Stimulated activated memory B cell treated with anti-CD40 and anti-IgM and Interleukin-4, amounts not matched to agents 10 μg/mL and 1 μg/mL and 100 μg/mL, for 72 hours (primary cell): ENCODE measurements around the gene KDM3A.

Source experiments
- ATAC-seq: fragments of 150-1000 bp; cut with Tn5 transposase; 2 replicates; pipeline ENCODE4 v1.10.0; 2021
- H3K27ac Mint-ChIP-seq: one replicate; pipeline ENCODE4 v1.8.0; 2022; ENCODE audit warnings: mild to moderate bottlenecking, mixed read lengths
- H3K27me3 Mint-ChIP-seq: one replicate; pipeline ENCODE4 v1.8.0; 2022; ENCODE audit warnings: mixed read lengths
- H3K36me3 Mint-ChIP-seq: one replicate; pipeline ENCODE4 v1.8.0; 2022; ENCODE audit warnings: mixed read lengths
- H3K4me1 Mint-ChIP-seq: one replicate; pipeline ENCODE4 v1.8.0; 2022; ENCODE audit warnings: mixed read lengths
- H3K4me3 Mint-ChIP-seq: one replicate; pipeline ENCODE4 v1.8.0; 2022; ENCODE audit warnings: mild to moderate bottlenecking, moderate library complexity, mixed read lengths
- H3K9me3 Mint-ChIP-seq: one replicate; pipeline ENCODE4 v1.8.0; 2022; ENCODE audit warnings: mixed read lengths

KDM3A gene

DNA sequence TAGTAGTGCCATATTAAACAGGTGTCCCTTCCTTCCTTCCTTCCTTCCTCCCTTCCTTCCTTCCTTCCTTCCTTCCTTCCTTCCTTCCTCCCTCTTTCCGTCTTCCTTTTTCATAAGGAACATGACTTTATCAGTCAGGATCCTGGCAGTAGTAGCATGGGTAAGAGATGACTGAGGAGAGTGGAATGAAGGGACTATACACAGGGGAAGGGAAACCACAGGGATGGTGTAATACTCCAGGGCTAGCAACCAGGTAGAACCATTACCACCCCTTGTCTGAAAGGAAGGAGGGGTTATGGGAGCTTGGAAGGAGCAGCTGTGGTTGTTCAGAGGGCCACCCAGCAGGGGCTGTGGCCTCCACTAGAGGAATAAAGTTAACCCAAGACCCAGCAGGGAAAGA is 23.2 kb upstream of the KDM3A start:
- no peaks in the 10 kb centered on the region for H3K36me3 Mint-ChIP-seq
- H3K27me3 Mint-ChIP-seq, result peaks cover 75% of the 10 kb centered on the region
- ATAC-seq, result no peak
- H3K9me3 Mint-ChIP-seq, result peaks cover 6% of the 10 kb centered on the region
- no peak overlapping the region for H3K4me3 Mint-ChIP-seq
- no peak overlapping the region for H3K27ac Mint-ChIP-seq
- peaks cover 25% of the 10 kb centered on the region for H3K4me1 Mint-ChIP-seq

DNA sequence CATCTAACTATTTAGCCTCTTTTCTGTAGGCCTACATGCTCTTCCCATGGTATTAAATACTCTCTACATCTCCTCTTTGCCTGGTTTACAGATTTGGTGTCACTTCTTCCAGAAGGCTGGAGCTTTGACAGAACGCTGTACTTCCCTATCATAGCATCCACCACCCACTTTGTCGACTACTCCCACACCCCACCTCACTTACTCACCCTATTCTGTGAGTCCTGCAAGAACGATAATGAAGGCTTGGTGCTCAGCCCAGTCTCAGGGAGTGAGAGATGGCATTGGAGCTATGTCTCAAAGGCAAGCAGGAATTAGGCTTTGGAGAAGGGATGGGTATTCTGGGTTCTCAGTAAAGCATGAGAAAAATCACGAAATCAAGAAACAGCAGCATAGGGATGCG is 20.3 kb upstream of the KDM3A start:
- Mint-ChIP-seq H3K9me3 (peaks cover 6% of the 10 kb centered on the region), H3K27ac (no peak overlapping the region), H3K27me3 (peaks cover 76% of the 10 kb centered on the region), H3K4me3 (no peak overlapping the region), H3K36me3 (no peaks in the 10 kb centered on the region), H3K4me1 (peaks cover 7% of the 10 kb centered on the region)
- no peak for ATAC-seq

- Mint-ChIP-seq H3K4me3 (no peak overlapping the region), H3K27me3 (peaks cover 47% of the 10 kb centered on the region), H3K4me1 (no peaks in the 10 kb centered on the region), H3K9me3 (peaks cover 13% of the 10 kb centered on the region), H3K27ac (no peak overlapping the region), H3K36me3 (no peaks in the 10 kb centered on the region)
- ATAC-seq, result no peak
Observed at GRCh38 chr2:86426271-86426670, 14.9 kb upstream of the KDM3A start.

DNA sequence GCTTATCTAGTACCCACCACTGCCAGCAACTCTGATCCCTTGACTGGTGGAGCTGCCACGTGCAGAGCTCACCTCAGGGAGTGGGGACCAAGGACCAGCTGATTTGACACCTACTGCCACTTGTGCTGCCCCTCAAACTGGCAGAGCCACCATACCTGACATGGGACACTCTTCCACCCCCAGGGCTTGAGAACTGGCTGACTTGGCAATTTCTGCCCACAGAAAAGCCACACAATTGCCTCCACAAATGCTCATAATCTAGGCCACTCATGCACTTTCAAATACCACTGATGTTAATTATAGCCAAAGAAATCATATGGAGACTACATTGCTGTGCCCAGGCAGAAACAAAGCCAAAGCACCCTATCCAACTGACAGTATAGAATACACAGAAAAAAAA is 11.8 kb upstream of the KDM3A start:
- H3K27me3 Mint-ChIP-seq, result peaks cover 24% of the 10 kb centered on the region
- H3K4me1 Mint-ChIP-seq, result no peaks in the 10 kb centered on the region
- no peak overlapping the region for H3K4me3 Mint-ChIP-seq
- no peak for ATAC-seq
- H3K27ac Mint-ChIP-seq, result no peak overlapping the region
- H3K9me3 Mint-ChIP-seq, result peaks cover 9% of the 10 kb centered on the region
- H3K36me3 Mint-ChIP-seq, result no peaks in the 10 kb centered on the region

GRCh38 chr2:86430368-86430767 is 10.8 kb upstream of the KDM3A start:
- peaks cover 14% of the 10 kb centered on the region for H3K27me3 Mint-ChIP-seq
- no peak overlapping the region for H3K4me3 Mint-ChIP-seq
- peaks cover 9% of the 10 kb centered on the region for H3K9me3 Mint-ChIP-seq
- no peak for ATAC-seq
- no peaks in the 10 kb centered on the region for H3K4me1 Mint-ChIP-seq
- H3K27ac Mint-ChIP-seq, result no peak overlapping the region
- no peaks in the 10 kb centered on the region for H3K36me3 Mint-ChIP-seq

- no peak for ATAC-seq
- Mint-ChIP-seq H3K4me1 (no peaks in the 10 kb centered on the region), H3K9me3 (peaks cover 17% of the 10 kb centered on the region), H3K27me3 (no peaks in the 10 kb centered on the region), H3K36me3 (peaks cover 5% of the 10 kb centered on the region), H3K4me3 (no peak overlapping the region), H3K27ac (no peak overlapping the region)
Observed at GRCh38 chr2:86433137-86433536, 8.0 kb upstream of the KDM3A start.

DNA sequence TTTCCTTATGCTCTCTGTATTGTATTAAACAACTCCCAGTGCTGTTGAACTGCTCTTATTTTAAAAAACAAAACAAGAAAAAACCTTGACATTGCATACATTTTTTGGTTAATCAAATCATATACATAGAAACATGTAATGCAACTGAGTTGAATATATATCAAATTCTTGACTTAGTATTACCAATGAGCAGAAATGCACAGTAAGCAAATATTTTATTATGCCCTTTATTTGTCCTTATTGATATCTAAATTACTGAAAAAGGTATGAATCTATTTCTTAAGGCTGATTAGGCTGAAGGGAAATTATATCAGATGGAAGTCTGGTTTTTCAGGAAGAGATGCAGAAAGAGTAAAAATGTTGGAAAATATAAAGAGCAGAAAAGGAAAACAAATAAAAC is 6.9 kb upstream of the KDM3A start:
- Mint-ChIP-seq H3K36me3 (peaks cover 5% of the 10 kb centered on the region), H3K27me3 (no peaks in the 10 kb centered on the region), H3K4me3 (no peak overlapping the region), H3K9me3 (peaks cover 17% of the 10 kb centered on the region), H3K4me1 (no peaks in the 10 kb centered on the region), H3K27ac (no peak overlapping the region)
- no peak for ATAC-seq

DNA sequence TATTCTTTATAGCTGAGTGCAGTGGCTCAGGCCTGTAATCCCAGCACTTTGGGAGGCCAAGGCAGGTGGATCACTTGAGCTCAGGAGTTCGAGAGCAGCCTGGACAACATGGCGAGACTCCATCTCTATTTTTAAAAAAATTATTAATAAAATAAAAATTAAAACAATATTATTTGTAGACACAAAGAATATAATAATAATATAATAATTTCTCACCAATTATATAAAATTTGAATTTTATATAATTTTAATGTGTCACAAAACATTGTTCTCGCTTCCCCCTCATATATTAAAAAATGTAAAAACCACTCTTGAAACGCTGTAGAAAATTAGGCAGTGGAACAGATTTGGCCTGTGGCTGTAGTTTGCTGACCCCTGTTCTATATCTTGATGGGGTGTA is 5.6 kb upstream of the KDM3A start:
- H3K4me3 Mint-ChIP-seq, result no peak overlapping the region
- no peak for ATAC-seq
- H3K27ac Mint-ChIP-seq, result no peak overlapping the region
- H3K27me3 Mint-ChIP-seq, result no peaks in the 10 kb centered on the region
- peaks cover 16% of the 10 kb centered on the region for H3K36me3 Mint-ChIP-seq
- H3K4me1 Mint-ChIP-seq, result peaks cover 4% of the 10 kb centered on the region
- peaks cover 14% of the 10 kb centered on the region for H3K9me3 Mint-ChIP-seq

DNA sequence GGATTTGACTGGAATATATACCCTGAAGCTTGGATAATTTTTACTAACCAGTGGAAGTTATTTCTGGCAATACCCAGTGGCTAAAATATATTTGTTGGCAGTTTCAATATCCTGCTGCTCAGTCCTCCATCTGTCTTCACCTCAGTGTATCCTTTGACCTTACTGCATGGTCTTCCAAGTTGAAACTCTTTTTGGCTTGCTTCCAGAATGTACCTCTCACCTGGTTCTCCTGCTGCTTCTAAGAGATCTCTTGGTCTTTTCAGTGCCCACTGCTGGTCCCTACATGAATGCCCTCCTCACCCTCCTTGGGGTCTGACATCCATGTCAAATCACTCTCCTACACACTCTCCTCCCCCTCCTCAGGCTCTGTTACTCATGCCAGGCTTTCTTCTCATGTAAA is 4.8 kb upstream of the KDM3A start:
- no peak overlapping the region for H3K4me3 Mint-ChIP-seq
- no peak for ATAC-seq
- H3K9me3 Mint-ChIP-seq, result peaks cover 13% of the 10 kb centered on the region
- H3K36me3 Mint-ChIP-seq, result peaks cover 19% of the 10 kb centered on the region
- H3K27me3 Mint-ChIP-seq, result no peaks in the 10 kb centered on the region
- H3K27ac Mint-ChIP-seq, result no peak overlapping the region
- H3K4me1 Mint-ChIP-seq, result peaks cover 7% of the 10 kb centered on the region

DNA sequence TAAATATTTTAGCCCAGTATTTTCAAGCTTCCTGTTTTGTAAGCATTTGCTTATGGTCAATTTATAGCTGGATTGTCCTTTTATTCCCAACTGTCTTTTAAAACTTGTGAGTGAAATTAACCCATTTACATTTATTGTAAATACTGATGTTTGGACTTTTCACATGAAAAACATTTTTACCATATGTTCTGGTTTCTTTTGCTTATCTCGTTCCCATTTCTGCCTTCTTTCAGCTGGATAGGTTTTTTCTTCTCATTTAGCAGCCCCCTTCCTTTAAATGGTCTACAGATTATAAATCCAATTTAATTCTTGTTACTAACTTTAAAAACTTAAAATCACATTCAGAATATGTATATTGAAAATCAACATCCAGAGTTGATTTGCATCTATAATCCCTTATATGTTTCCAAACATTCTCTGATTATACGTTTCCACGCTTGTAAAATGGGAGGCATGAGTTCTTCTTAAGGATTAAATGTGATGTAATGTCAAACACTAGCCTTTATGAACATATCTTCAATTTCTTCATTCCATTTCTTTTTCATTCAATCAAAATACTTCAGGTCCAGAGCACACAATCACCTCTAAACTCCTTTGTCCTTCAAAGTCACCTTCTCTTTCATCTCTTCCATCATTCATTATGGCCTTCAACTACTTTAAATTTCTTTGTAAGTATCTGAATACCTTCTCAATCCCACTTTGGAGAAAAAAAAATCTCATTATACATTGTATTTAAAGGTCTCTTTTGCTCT is 1.1 kb upstream of the KDM3A start:
- H3K27ac Mint-ChIP-seq, result peak overlapping the region; percentile 94
- peaks cover 16% of the 10 kb centered on the region for H3K9me3 Mint-ChIP-seq
- no peaks in the 10 kb centered on the region for H3K27me3 Mint-ChIP-seq
- H3K36me3 Mint-ChIP-seq, result peaks cover 31% of the 10 kb centered on the region
- H3K4me3 Mint-ChIP-seq, result peak overlapping the region; percentile 90
- no peak for ATAC-seq
- peaks cover 23% of the 10 kb centered on the region for H3K4me1 Mint-ChIP-seq

GRCh38 chr2:86441392-86441881 is 266 bp downstream of the KDM3A start:
- peak overlapping the region; percentile 90 for H3K4me3 Mint-ChIP-seq
- peak overlapping the region; percentile 94 for H3K27ac Mint-ChIP-seq
- H3K27me3 Mint-ChIP-seq, result no peaks in the 10 kb centered on the region
- H3K36me3 Mint-ChIP-seq, result peaks cover 41% of the 10 kb centered on the region
- peaks cover 32% of the 10 kb centered on the region for H3K4me1 Mint-ChIP-seq
- ATAC-seq, result peak; percentile 62
- H3K9me3 Mint-ChIP-seq, result peaks cover 15% of the 10 kb centered on the region

GRCh38 chr2:86441882-86442641 is 891 bp downstream of the KDM3A start:
- H3K4me3 Mint-ChIP-seq, result peak overlapping the region; percentile 86

GRCh38 chr2:86442642-86443005 is 1.5 kb downstream of the KDM3A start:
- H3K9me3 Mint-ChIP-seq, result peaks cover 8% of the 10 kb centered on the region
- H3K4me3 Mint-ChIP-seq, result peak overlapping the region; percentile 86
- peaks cover 36% of the 10 kb centered on the region for H3K4me1 Mint-ChIP-seq
- peak overlapping the region; percentile 94 for H3K27ac Mint-ChIP-seq
- ATAC-seq, result peak; percentile 79
- no peaks in the 10 kb centered on the region for H3K27me3 Mint-ChIP-seq
- H3K36me3 Mint-ChIP-seq, result peaks cover 39% of the 10 kb centered on the region

More at GRCh38 chr2:86441882-86442641, 891 bp downstream of the KDM3A start:
- peak overlapping the region; percentile 94 for H3K27ac Mint-ChIP-seq
- H3K27me3 Mint-ChIP-seq, result no peaks in the 10 kb centered on the region
- peaks cover 41% of the 10 kb centered on the region for H3K36me3 Mint-ChIP-seq
- ATAC-seq, result peak; percentile 25
- peaks cover 32% of the 10 kb centered on the region for H3K4me1 Mint-ChIP-seq
- H3K9me3 Mint-ChIP-seq, result peaks cover 11% of the 10 kb centered on the region

- Mint-ChIP-seq H3K27me3 (no peaks in the 10 kb centered on the region), H3K36me3 (peaks cover 49% of the 10 kb centered on the region), H3K4me1 (peaks cover 47% of the 10 kb centered on the region), H3K27ac (no peak overlapping the region), H3K9me3 (peaks cover 8% of the 10 kb centered on the region), H3K4me3 (no peak overlapping the region)
- ATAC-seq, result no peak
Observed at GRCh38 chr2:86443631-86444350, 2.6 kb downstream of the KDM3A start.

GRCh38 chr2:86445436-86445835 is 4.3 kb downstream of the KDM3A start:
- ATAC-seq, result no peak
- no peak overlapping the region for H3K27ac Mint-ChIP-seq
- H3K36me3 Mint-ChIP-seq, result peaks cover 54% of the 10 kb centered on the region
- peaks cover 5% of the 10 kb centered on the region for H3K9me3 Mint-ChIP-seq
- H3K27me3 Mint-ChIP-seq, result no peaks in the 10 kb centered on the region
- H3K4me1 Mint-ChIP-seq, result peaks cover 51% of the 10 kb centered on the region
- H3K4me3 Mint-ChIP-seq, result no peak overlapping the region
